HG02571 (cell line): Measurements from ENCODE around the gene MTHFD1L.
"Not testable (repeated sequence)": the region's sequence is repeated elsewhere in the genome, so short reads cannot be mapped to it uniquely, and the experiment has no call there.

Experiments
- ATAC-seq: cut with Tn5 transposase; IDR thresholded peaks from one replicate; pipeline ENCODE4 v1.9.1; 2021; ENCODE audit warnings: mild to moderate bottlenecking, moderate library complexity; ENCODE audit not compliant: unreplicated experiment

The MTHFD1L gene

DNA sequence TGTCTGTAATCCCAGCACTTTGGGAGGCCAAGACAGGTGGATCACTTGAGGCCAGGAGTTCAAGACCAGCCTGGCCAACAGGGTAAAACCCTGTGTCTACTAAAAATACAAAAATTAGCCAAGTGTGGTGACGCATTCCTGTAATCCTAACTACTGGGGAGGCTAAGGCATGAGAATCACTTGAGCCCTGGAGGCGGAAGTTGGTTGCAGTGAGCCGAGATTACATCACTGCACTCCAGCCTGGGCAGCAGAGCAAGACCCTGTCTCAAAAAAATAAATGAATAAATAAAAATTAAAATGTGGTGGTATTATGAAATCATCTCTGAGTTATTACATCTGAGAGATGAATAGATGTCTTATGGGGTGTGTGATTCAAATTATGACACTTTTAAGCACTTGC is 247.4 kb downstream of the MTHFD1L start:
- ATAC-seq = not testable (repeated sequence)

- no peak for ATAC-seq
Observed at GRCh38 chr6:151113641-151114040, 248.1 kb downstream of the MTHFD1L start.

GRCh38 chr6:151118461-151119123 is 253.1 kb downstream of the MTHFD1L start:
- no peak for ATAC-seq

GRCh38 chr6:151119823-151120524 is 254.5 kb downstream of the MTHFD1L start:
- ATAC-seq = no peak

DNA sequence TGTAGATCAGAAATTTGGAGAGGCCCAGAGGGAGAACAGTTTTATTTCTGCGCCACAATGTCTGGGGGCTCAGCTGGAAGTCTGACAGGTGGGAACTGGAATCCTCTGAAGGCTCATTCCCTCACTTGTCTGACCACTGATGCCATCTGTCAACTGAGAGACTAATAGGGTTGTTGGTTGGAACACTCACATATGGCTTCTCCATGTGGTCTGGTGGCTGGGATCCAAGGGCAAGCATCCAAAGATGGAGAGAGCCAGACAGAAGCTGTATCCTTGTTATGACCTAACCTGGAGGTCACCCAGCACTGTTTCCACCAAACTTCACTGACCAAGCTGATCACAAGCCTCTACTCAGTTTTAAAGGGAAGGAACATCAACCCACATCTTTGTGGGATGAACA is 256.4 kb downstream of the MTHFD1L start:
- ATAC-seq = no peak

- ATAC-seq = not testable (repeated sequence)
Observed at GRCh38 chr6:151123641-151124040, 258.1 kb downstream of the MTHFD1L start.

DNA sequence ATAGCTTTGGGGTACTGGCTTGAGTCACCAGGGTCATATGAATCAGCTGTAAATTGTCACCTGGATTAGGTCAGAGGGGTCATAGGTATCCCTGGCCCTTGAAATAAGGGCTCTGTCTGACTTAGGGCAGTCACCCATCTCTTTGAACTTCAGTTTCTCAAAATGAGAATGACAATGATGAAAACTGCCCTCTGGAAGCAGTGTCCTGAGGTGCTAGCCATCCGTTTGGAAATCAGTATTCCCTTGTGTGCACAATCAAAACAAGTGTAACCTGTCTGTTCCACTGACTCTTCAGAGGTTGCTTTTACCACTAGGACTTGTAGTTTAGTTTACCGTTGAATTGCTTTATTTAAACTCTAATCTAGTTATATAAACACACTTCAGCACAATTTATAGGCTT is 259.7 kb downstream of the MTHFD1L start:
- not testable (repeated sequence) for ATAC-seq

DNA sequence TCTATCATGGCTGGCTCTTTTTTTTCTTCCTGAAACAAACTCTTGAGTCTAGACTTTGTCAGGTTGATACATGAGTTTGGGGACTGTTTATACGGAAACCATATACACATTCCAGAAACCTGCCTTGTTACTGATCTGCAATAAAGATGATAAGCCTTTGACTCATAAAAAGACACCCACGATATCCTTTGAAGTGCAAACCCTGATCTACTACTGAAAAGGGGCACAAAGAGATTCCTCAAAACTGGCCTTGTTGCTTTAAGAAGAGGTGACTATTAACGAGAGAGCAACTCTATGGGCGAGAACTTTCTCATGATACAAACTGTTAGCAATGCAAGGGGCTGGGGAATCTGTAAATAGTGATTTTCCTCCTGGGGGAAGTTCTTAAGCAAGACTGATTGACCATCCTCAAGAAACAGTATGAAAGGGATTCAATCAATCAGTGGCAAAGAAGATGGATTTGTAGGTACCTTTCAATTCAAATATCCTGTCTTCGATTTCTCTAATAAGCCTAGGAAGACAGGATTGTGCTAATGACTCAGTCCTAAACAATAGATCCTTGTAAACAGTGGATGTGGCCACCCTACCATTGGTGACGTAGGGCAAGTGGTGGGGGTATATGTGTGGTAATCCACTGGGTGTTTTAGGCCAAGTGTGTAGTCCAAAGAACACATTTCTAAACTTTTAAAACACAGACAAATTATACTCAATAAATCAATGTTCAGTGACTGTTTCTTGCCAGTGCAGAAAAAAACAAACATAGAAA is 260.3 kb downstream of the MTHFD1L start:
- ATAC-seq = not testable (repeated sequence)

- not testable (repeated sequence) for ATAC-seq
Observed at GRCh38 chr6:151126417-151126724, 260.9 kb downstream of the MTHFD1L start.

GRCh38 chr6:151127133-151127798 is 261.8 kb downstream of the MTHFD1L start:
- not testable (repeated sequence) for ATAC-seq

- no peak for ATAC-seq
Observed at GRCh38 chr6:151128763-151129370, 263.4 kb downstream of the MTHFD1L start.

DNA sequence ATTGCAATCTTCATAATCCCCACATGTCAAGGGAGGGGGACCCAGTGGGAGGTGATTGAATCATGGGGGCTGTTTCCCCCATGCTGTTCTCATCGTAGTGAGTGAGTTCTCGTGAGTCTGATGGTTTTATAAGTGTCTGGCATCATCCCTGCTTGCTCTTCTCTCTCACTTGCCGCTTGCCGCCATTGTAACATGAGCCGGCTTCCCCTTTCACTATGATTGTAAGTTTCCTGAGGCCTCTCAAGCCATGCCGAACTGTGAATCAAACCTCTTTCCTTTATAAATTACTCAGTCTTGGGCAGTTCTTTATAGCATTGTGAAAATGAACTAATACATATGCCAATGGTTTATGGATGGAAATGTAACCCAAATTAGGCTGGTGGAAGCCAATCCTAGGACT is 264.8 kb downstream of the MTHFD1L start:
- no peak for ATAC-seq

DNA sequence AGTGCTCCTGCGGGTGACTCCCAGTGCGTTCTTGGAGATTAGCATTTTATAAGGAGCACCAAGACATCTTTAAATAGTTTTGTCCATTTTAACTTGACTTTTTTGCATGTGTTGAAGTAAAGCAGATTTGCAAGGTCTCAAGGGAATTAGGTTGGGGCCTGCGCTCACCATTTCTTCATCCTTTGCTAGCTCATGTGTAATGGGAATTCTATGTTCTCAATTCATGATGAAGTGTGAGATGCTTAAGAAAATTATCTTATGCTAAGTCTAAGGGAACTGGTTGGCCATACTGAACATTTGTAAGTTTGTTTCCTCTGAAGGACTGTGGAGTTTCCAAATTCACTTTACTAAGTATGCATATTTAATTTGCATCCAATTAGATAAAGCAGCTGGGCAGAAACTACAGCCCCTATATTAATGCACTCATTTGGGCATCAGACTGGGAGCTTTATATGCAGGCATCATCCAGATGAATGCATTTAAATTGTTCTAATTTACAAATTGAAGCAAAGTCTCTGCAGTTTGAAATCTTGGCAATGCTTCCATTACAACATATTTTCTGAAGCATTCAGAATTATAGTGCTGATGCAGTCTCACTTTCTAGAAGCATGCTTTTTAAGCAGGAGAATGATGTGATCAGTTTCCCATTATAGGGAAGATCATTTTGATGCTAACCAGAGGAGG is 266.0 kb downstream of the MTHFD1L start:
- ATAC-seq = no peak

- ATAC-seq = no peak
Observed at GRCh38 chr6:151136141-151136755, 270.7 kb downstream of the MTHFD1L start.

GRCh38 chr6:151137542-151137941 is 272.0 kb downstream of the MTHFD1L start:
- no peak for ATAC-seq

- no peak for ATAC-seq
Observed at GRCh38 chr6:151139524-151139923, 274.0 kb downstream of the MTHFD1L start.

- no peak for ATAC-seq
Observed at GRCh38 chr6:151140767-151141166, 275.3 kb downstream of the MTHFD1L start.

- no peak for ATAC-seq
Observed at GRCh38 chr6:151141685-151142084, 276.2 kb downstream of the MTHFD1L start.

- ATAC-seq = no peak
Observed at GRCh38 chr6:151142676-151143075, 277.2 kb downstream of the MTHFD1L start.

DNA sequence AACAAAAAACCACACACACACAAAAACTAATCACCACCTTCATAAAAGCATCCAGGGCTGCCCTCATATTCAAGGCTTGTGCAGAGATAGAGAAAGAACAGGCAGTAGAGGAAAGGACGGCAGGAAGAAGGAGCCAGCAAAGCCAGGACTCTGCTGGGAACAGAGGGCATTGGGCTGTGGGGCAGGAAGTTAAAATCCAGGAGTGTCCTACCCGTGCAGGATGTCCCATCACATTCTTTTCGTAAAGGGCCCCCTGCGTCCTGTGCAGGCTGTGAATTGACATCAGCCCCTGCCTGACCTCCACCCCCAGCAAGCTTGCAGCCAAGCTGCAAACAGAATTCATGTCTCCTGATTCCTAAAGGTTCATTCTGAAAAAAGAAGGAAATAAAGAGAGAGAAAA is 277.8 kb downstream of the MTHFD1L start:
- ATAC-seq = no peak
